ENCODE data around the gene CDK8. TPM values are rescaled to one million over a fixed set of nuclear protein-coding genes. Genes with fewer than 3 reads are reported as not detected.

Gene CDK8
- 13.7 and 15.2 TPM in 2 replicates for total RNA-seq

DNA sequence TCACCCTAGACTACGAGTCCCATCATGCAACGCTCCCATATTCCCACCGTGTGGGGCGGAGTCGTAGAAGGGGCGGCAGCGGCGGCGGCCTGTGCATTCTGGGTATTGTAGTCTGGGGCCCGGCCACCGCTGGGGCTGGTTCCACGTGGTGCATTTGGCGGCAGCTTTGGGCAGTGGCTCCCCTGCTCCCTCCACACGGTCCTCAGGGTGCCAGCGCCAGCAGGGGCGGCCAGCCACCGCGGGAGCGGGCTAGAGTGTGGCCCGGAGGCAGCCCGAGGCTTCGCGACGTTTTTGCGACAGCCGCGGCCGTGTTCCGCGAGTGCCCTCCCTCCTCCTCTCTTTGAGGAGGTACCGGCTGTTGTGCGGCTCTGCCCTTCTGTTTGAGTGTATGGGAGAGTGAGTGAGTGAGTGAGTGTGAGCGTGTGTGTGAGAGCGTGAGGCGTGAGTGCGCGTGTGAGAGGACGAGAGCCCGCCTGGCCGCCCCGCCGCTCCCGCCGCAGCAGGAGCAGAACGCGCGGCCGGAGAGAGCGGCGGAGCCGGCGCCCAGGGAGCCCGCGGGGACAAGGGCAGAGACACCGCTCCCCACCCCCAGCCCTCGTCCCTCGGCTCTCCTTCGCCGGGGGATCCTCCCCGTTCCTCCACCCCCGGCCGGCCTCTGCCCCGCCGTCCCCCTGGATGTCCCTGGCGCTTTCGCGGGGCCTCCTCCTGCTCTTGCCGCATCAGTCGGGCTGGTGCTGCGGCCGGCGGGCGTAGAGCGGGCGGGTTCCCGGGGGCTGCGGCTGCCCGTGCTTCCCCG, at the start of gene CDK8:
TSS of gene CDK8 (plus strand) at position 343 of the 796 bp plus-strand sequence. CDS start 513 bp downstream, outside the sequence.

DNA sequence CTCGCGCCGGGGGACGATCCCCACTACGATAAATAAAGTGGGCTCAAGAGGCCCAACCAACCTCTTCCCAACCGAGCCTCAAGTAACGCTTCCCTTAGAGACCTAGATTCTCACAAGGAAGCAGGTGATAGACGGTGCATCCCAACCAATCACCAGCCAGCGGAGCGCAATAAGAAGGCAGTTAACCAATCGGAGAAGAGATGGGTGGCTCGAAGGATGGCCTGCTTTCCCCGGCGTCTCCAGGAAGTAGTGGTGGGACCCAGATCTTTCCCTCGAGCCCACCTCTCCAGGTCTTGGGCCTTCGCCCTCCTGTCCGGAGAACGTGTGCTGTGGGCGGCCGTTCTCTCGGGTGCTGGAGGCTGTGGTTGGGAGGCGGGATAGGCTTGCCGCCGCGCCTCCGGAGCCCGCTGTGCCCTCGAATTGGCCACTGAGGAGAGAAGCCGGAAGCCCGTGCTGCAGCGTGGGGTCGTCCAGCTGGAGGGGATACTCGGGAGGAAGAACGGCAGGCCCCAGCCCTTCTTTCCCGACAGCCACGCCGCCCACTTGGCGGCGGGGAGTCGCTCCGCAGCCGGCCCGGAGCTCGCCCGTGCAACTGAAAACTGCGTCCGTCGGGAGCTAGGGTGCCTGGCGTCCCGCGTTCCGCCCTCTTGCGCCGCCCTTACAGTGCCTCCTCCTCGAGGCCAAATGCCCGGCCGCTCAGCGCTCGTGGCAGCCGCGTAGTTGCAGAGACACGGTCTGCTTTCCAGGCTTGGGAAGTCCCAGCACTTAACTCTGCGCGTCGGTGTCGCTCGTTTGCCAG, 32.0 kb upstream of the CDK8 start, which contains the start of gene RNF6:
TSS of gene RNF6 (minus strand) at position 594 of the 799 bp plus-strand sequence. CDS start 2,665 bp downstream, outside the sequence.

Other genes with a start within 250 kb of the CDK8 start
- gene SHISA2, start 202.1 kb upstream of the CDK8 start, total RNA-seq: 88.2 and 119 TPM in 2 replicates
- gene RNF6, start 31.8 kb upstream of the CDK8 start, total RNA-seq: 12.8 and 13.0 TPM in 2 replicates

All from mesangial cell (primary cell).